NCI-H2081 treated with DMSO at 0.1 percent for 48 hours (cell line): Measurements from ENCODE around the gene C6orf52.

ENCODE experiments used
- DNase-seq: peaks from one replicate; lab custom pipeline; 2025; lab: John Stamatoyannopoulos, UW

C6orf52 gene

GRCh38 chr6:10644225-10644624 is 50.2 kb downstream of the C6orf52 start:
- DNase-seq = no peak

GRCh38 chr6:10643201-10643651 is 51.2 kb downstream of the C6orf52 start:
- DNase-seq = no peak

GRCh38 chr6:10641528-10641927 is 52.9 kb downstream of the C6orf52 start:
- DNase-seq = no peak

GRCh38 chr6:10640412-10640811 is 54.0 kb downstream of the C6orf52 start:
- DNase-seq = no peak

GRCh38 chr6:10633216-10633615 is 61.2 kb downstream of the C6orf52 start:
- DNase-seq = no peak

- DNase-seq = no peak
Observed at GRCh38 chr6:10630178-10630577, 64.2 kb downstream of the C6orf52 start.

- no peak for DNase-seq
Observed at GRCh38 chr6:10627800-10628199, 66.6 kb downstream of the C6orf52 start.

GRCh38 chr6:10626154-10626741 is 68.2 kb downstream of the C6orf52 start:
- no peak for DNase-seq

- no peak for DNase-seq
Observed at GRCh38 chr6:10624836-10625235, 69.6 kb downstream of the C6orf52 start.

GRCh38 chr6:10621847-10622246 is 72.6 kb downstream of the C6orf52 start:
- DNase-seq = no peak
